LNCaP clone FGC (cell line): ENCODE data around the gene SLC6A6.

Experiments used
- DNase-seq: peaks from one replicate; pipeline ENCODE4 v3.0.0-alpha.2; 2011; ENCODE audit warnings: low read depth
- H3K4me3 ChIP-seq: 2 replicates; pipeline ENCODE4 v1.5.1; 2011; ENCODE audit warnings: mild to moderate bottlenecking, low read depth, low read length, control low read depth
- TF ChIP-seq, protein P1 (sequence below): IDR thresholded peaks from 2 replicates; pipeline ENCODE4 v1.5.1; 2012; ENCODE audit warnings: mild to moderate bottlenecking; ENCODE audit not compliant: control insufficient read depth, insufficient read depth; ENCODE audit errors: extremely low read depth

SLC6A6 gene

DNA sequence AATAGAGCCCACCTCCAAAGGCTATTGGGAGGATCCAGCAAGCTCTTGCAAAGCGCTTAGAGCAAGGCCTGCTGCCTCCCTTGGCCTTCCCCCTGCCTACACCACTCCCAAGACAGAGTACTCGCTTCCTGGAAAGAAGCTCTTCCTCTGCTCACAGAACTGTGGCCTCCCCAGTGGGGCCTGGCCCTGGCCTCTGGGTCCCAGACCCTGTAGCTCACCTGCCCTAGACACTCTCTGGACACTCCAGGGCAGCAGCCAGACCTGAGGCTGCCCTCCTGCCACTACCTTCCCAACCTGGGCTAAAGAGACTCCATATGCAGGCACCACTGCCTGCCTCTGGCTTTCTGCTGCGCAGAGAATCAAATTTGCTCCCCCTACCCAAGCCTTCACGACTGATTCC lies 87.8 kb downstream of the SLC6A6 start:
- no peak for DNase-seq
- TF ChIP-seq, protein P1, sequence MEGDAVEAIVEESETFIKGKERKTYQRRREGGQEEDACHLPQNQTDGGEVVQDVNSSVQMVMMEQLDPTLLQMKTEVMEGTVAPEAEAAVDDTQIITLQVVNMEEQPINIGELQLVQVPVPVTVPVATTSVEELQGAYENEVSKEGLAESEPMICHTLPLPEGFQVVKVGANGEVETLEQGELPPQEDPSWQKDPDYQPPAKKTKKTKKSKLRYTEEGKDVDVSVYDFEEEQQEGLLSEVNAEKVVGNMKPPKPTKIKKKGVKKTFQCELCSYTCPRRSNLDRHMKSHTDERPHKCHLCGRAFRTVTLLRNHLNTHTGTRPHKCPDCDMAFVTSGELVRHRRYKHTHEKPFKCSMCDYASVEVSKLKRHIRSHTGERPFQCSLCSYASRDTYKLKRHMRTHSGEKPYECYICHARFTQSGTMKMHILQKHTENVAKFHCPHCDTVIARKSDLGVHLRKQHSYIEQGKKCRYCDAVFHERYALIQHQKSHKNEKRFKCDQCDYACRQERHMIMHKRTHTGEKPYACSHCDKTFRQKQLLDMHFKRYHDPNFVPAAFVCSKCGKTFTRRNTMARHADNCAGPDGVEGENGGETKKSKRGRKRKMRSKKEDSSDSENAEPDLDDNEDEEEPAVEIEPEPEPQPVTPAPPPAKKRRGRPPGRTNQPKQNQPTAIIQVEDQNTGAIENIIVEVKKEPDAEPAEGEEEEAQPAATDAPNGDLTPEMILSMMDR = no peak
- H3K4me3 ChIP-seq = no peak overlapping the region

DNA sequence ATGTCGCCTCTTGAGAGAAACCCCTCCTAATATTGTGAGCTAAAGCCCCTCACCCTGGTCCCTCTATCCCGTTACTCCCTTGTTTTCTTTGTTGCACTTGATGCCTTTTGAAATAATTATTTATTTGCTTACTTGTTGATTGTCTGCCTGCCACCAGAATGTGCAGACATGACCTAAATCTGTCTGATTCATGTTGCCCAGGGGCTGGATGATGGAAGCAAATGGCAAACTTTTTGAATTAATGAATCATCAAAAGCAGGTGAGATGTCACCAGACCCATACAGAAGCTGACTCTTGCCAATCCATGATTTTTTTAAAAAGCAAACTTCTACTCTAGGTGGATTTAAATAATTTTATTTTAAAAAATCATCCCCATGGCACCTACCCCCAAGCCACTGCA lies 88.4 kb downstream of the SLC6A6 start:
- H3K4me3 ChIP-seq = no peak overlapping the region
- TF ChIP-seq, protein P1 = no peak
- DNase-seq = no peak

DNA sequence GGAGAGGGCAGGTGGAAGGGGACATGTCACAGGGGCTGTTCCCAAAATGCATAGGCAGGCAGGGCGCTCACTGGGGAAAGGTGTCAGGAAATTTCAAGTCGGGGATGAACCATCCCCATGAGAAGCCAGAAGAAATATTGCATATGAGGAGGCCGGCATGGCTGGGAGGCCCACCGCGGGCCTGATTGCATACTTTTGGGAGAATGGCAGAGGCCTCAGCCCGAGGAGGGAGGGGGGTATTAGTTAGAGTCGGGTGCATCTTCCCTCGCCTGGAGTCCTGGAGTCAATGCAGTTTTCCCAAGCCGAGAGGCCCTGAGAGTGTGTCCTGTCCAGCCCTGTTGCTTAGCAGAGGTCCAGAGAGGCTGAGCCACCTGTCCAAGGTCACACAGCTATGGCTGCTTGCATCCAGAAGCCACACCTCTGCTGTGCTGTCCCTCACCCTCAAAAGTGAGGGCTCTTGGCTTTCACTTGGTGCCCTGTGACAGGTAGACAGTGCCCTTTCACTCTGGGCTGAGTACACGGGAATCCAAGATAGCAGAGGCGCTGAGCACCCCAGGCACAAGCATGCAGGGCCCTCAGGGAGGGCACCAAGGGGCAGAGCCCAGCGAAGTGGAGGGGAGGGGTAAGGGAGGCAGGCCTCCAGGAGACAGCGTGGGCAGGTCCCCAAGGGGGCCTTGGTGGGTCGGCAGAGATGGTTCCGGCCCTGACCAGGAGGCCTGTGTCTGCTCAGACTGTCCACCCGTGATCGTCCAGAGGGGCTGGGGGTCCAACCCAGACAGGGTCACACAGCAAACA lies 89.2 kb downstream of the SLC6A6 start:
- DNase-seq = no peak

DNA sequence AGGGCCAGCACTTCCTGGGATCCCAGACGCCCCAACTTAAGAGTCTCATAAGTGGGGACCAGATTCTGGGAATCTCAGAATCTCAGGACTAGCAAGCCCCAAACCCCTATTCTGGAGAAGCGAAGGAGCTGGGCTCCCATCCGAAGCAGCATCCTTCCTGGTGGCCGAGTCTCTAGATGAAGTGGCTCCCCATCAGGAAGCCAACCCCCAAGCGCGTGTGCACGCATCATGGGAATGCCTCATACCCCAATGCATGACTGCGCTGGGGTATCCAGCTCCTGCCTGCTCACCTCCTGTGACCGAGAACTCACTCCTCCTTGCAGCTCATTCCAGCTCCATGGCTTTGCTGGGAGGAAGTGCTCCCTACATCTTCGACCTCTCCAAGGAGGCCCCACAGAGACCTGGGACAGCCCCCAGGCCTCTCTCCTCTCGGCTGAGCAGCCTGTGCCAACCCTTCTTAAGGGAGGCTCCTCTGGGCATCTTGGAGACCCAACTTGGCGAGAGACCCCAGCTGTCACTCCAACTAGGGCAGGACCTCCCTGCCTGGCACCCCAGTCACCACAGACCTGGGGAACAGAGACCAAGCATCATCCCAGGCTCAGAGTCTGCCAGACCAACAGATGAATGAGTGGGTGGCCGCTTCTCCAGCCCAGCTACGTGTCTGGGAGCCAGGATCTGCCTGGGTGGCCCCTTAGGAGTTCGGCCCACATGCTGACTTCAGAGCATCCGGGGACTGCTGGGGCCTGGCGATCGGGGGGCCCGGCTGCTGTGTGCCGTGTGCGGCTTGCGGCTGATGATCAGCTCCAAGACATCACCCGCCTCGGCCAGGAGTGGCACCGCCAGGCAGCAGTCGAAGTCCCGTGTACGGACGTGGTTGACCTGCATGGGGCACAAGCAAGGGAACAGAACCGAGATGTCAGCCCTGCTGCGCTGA lies 90.8 kb downstream of the SLC6A6 start:
- no peak for DNase-seq
- TF ChIP-seq, protein P1 = no peak
- no peak overlapping the region for H3K4me3 ChIP-seq

More for the DNA sequence above, 89.2 kb downstream of the SLC6A6 start:
- TF ChIP-seq, protein P1 = no peak
- H3K4me3 ChIP-seq = no peak overlapping the region

DNA sequence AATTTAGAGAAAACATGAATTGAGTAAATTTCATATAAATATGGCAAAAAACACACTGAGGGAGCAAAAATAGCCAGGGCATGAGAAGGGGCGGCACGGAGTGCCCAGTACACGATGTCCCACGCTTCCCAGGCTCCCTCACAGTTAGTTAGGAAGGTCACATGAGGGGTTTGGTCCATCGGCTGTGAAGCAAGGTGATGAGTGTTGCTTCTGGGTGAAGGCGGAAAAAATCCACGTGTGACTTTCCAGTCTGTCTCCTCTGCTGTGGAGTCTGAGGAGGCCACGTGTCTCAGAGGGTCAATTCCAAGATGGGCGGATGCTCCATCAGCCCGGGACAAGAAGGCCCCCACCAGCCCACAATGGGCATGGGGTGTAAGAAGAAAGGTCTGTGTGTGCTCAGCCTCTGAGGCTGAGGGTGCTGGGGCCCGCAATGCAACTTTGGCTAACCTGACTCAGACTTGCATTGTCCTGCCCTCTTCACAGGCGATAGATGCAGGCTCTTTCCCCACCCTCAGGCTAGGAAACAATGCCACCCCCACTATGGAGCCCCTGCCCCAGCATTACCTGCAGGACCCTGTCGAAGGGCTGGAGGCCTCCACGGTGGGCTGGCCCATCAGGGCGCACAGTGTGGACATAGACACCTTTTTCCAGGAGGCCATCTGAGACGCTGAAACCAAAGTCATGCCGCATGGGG lies 92.0 kb downstream of the SLC6A6 start:
- no peak overlapping the region for H3K4me3 ChIP-seq
- DNase-seq = no peak
- TF ChIP-seq, protein P1 = no peak

DNA sequence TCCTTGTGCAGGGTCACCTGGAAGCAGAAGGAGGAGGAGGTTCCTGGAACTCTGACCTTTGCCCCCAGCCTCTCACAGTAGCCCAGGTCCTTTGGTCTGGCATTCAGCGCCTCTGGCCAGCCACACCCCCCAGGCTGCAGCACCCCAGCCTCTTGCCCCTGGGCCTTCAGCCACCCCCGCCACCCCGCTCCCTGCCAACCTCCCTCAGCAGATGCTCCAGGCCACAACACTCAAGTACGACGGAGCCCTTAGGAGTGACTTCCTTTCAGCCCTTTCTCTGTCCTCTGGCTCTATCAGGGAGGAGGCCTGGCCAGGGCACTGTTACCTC lies 92.5 kb downstream of the SLC6A6 start:
- TF ChIP-seq, protein P1 = no peak
- DNase-seq = no peak
- H3K4me3 ChIP-seq = no peak overlapping the region
